Muscle of arm (tissue), 12 donors: ENCODE data around the gene DLST. TPM values are rescaled to one million over a fixed set of nuclear protein-coding genes. Genes with fewer than 3 reads are reported as not detected.

ENCODE experiments used
- DNase-seq: peaks from one replicate; pipeline ENCODE4 v3.0.0-alpha.2; 2013
- polyA plus RNA-seq, 12 donors: library from polyadenylated mRNA; unstranded; fragments of 120-200 nt; gene quantifications; one replicate each; pipeline ENCODE4 v1.2.1, GENCODE V29; 2013; ENCODE audit not compliant: insufficient read length in 12 of 12

DLST gene
- polyA plus RNA-seq, 12 donors: 64.6 to 83.3 (median 71.6) TPM; not detected in 1

DNA sequence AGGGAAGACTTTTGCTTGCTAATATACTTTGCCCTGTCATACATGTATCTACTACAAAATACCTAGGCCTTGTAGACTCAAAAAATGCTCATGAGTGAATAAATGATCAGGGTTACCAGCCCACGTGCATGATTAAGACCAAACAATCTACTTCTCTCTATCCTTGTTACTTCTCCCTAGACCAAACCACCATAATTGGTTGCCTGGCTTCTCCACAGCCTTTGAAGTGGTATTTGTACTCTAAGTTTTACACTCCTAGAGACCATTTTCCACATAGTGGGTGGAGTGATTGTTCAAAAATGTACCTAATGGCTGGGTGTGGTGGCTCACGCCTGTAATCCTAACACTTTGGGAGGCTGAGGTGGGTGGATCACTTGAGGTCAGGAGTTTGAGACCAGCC lies 55.5 kb downstream of the DLST start:
- DNase-seq: no peak

GRCh38 chr14:74938531-74939495 lies 57.1 kb downstream of the DLST start:
- no peak for DNase-seq

GRCh38 chr14:74940956-74941565 lies 59.3 kb downstream of the DLST start:
- no peak for DNase-seq

- no peak for DNase-seq
Observed at GRCh38 chr14:74941676-74942097, 60.0 kb downstream of the DLST start.

GRCh38 chr14:74942181-74942580 lies 60.5 kb downstream of the DLST start:
- DNase-seq: no peak

GRCh38 chr14:74942608-74943007 lies 60.9 kb downstream of the DLST start:
- no peak for DNase-seq

DNA sequence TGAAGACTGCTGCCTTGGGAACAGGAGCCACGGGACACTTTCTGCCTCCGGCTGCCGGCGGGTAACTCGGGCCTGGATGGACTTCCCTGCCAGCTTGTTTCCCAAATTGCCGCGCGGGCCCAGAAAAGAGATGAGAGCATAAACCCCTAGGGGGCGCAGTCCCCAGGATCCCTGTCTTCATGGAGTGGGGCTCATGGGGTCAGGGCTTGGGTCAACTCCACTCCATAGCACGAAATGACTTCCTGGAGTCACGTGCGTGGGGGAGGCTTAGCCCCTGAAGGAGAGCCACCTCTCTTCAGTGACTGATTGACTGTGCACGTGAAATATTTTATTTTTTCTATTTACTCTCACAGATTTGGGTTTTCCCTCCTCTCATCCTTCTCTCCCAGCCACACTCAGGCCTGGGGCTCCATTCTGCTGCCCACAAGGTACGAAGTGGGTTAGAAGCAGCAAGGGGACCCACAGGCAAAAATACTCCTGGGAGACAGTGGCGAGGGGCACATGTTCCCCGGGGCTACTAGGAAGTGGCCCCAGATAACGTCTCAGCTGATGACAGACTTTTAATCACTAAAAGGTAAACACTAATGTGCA lies 63.6 kb downstream of the DLST start:
- DNase-seq: no peak

DNA sequence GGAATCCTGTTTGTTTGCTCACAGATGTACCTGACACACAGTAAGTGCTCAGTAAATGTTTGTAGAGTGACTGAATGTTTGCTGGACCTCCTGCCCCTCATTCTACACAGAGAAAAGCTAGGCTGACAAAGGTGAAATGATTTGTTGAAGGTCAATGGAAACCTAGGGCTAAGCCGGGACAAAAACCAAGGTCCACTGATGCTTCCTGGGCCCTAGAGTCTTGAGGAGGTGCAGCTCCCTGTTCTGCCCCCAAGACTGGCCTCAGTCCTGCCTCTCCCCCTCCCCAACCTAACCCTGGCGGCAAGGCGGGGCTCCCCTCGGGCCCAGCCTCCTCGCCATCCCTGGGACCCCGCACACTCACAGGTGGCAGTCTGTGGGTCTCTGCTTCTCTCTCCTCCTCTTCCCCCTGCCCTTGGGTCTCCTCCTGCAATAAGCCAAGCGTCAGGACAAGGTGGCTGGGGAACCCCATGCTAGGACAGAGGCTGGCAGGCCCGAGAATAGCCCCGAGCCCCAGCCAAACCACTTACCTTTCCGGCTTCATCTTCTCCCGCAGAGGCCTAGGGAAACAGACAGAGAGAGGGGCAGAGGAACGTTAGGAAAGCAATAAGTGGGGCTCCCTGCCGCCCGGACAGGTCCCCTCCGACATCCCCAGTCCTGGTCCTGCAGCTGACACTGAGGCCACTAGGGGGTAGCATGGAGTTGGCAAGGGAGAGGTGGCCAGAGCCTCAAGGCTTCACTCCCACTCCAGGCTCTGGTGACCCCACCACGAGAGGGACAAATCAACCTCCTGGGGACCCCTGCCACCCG lies 64.3 kb downstream of the DLST start:
- peak; percentile 79 for DNase-seq

- DNase-seq: no peak
Observed at GRCh38 chr14:74946659-74947281, 65.1 kb downstream of the DLST start.

DNA sequence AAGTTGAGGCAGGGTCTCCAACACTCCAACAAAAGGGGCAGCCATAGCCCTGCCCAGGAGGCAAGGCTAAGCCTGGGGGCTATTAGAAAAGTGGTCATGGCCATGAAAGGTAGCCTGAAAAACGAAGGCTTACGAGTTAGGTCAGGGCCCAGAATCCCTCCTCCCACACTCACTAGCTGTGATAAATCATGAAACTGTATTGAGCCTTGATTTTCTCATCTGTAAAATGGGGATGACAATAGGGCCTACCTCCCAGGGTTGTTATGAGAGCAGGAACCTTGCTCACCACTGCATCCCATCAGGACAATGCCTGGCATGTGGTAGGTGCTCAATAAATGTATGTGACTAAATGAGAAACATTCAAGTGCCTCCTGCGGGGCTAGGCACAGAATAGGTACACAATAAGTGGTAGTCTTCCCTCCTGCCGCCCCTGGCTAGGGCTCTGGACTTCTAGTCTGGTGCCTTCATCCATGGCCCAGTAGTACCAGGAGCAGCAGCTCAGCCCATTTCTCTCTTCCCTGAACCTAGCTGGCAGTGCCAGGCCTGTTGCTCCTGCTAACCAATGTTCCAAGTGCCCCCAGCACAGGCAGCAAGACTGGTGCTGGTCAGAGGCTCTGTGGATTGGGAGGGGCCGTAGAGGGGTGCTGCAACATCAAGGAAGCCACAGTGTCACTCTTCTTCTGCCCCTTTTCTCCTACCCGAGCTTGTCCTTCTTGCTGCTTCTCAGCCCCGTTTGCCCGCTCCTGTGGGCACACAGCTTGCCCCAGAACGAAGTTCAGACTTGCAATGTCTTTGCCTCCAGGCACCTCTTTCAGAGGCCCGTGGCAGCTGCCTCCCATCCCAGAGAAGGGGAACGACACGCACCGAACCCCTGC lies 65.9 kb downstream of the DLST start:
- DNase-seq: no peak

DNA sequence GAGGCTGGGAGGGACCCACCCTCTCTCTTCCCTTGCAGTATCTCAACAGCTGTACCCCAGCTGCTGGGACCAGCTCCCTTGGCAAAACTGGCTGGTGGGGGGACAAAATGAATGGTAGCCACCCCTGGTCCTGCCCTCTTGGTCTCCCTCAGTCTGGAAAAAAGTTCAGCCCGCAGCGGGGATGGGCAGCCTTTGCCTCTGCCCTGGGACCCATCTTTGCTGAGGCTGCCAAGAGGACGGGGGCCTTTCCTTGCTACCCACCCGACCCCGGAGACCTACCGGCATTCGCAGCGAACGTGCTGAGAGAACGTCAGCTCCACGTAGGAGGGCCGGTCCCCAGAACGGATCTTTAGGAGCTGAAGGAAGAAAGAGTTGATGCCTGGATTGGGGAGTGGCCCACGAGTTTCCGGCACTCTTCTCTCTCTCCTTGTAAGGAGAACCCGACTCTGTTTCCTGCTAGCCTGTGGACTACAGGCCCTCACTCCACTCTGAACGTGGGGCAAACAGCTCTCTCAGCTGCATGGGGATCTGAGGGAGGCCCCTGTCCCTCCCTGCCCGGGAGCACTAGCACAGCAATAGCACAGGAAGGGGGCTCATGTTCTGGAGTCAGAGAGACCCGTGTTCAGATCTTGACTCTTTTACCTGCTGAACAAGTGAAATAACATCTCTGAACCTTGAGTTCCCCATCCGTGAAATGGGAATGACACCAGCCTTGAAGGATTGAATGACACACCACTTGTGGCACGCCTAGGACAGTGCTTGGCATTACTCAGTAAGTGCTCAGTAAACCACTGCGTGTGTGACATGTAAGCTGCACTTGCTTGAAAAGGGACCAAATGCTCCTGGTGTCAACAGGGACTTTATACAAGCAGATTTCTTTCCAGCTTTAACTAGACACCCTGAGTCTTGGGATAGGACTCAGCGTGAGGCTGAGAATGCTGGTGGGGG lies 66.8 kb downstream of the DLST start:
- DNase-seq: no peak

- no peak for DNase-seq
Observed at GRCh38 chr14:74949191-74949601, 67.5 kb downstream of the DLST start.

DNA sequence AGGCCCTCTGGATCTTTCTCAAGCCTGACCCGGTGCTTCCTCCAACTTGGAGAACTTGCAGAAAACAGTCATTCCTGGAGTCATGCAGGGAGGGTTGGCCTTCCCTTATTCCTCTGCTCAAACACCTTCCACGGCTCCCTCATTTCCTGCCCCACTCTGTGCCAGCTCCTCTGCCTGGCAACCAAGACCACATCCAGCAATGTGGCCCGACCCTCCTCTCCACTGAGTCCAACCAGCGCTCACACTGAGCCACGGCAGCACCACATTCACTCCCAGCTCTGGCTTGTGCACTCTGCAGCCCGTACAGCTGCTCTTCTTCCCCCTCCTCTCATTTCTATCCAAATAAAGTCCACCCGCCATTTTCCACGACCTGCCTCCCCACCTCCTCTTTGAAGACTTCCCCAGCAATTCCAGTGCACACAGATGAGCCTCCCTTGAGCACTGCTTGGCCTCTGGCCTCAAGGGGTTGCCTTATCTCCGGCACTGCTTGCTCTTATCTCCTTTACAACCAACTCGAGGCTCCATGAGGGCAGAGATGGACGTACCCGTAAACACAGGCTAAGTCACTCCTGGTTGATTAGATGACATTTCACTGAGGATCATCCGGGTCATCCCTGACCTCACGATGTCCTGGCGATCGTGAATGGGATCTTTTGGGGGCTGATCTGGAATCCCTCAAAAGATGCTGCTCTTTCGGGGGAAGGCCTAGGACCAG lies 68.3 kb downstream of the DLST start:
- DNase-seq: no peak

- DNase-seq: no peak
Observed at GRCh38 chr14:74950795-74951442, 69.2 kb downstream of the DLST start.

DNA sequence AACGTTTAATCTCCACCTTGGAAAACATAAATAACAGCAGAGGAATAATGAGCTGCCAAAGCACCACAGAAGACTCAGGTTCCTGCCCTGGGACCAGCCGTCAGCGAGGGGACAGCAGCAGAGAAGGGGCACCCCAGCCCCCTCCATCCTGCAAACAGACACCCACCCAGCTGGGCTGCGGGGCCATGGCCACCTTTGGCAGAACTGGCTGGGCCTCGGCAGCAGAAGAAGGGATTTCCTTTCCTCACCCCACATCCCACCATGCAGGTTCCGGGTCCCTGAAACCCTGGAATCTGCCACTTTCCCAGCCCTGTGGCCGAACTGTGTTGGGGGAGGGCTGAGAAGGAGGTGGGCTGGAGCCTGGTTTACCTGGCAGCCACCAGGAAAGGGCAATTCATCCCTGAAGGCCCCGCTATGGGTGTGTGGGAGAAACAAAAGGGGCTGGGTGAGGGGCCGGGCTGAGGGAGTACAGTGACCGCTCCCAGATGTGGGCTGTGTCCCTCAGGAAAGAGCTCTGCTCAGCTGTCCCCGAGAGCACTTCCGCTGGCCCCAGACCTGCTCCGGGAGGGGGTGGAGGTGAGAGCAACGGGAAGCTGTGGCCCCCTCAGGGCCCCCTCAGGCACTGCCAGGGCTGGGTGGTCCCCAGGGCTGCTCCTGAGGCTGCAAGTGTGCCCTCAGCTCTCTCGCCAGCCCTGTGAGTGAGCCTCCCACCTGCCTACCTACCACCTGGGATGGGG lies 69.9 kb downstream of the DLST start:
- no peak for DNase-seq

DNA sequence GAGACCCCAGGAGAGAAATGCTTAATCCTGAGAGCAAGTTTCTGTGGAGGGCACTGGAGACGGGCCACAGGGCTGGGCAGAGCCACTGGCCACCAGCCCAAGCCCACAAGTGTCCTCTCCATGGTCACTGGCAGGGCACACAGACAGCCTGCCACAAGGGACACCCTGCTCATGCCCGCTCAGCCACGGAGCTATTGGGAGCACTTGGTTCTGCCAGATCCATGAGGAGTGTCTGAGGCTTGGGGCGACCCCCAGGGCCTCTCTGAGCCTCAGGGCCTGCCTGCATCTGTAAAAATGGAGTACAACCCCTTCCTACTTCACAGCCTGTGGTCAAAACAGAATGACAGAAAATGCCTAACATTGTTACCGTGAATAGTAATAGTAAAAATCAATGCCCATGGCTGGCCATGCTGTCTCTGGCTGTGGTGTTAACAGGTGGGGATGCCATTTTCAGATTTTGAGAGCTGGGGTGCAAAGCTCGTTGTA lies 70.5 kb downstream of the DLST start:
- DNase-seq: no peak
